ENCODE results near the gene DKC1. TPM values are rescaled to one million over a fixed set of nuclear protein-coding genes. Genes with fewer than 3 reads are reported as not detected.

Gene DKC1
- total RNA-seq, 1 donor from 2014 or later = 62.7 TPM

GRCh38 chrX:154719132-154719675 lies 43.5 kb upstream of the DKC1 start:
- H3K36me3 Mint-ChIP-seq = no peaks in the 10 kb centered on the region
- TF ChIP-seq CTCF (conservative IDR thresholded peaks at IDR 0.05) = no peak
- peaks cover 4% of the 10 kb centered on the region for H3K27me3 Mint-ChIP-seq
- DNase-seq (ENCODE audit: extremely low spot score, unreplicated experiment) = no peak
- no peaks in the 10 kb centered on the region for H3K4me1 Mint-ChIP-seq (ENCODE audit: unreplicated experiment)
- H3K27ac Mint-ChIP-seq = no peak overlapping the region
- no peak overlapping the region for H3K4me3 Mint-ChIP-seq
- no peaks in the 10 kb centered on the region for H3K9me3 Mint-ChIP-seq

- H3K9me3 Mint-ChIP-seq = no peaks in the 10 kb centered on the region
- H3K36me3 Mint-ChIP-seq = no peaks in the 10 kb centered on the region
- no peak overlapping the region for H3K4me3 Mint-ChIP-seq
Observed at GRCh38 chrX:154720067-154720466, 42.6 kb upstream of the DKC1 start.

GRCh38 chrX:154721155-154721554 lies 41.5 kb upstream of the DKC1 start:
- DNase-seq (ENCODE audit: extremely low spot score, unreplicated experiment) = no peak
- H3K4me1 Mint-ChIP-seq (ENCODE audit: unreplicated experiment) = no peaks in the 10 kb centered on the region
- H3K9me3 Mint-ChIP-seq = no peaks in the 10 kb centered on the region
- H3K27me3 Mint-ChIP-seq = no peaks in the 10 kb centered on the region
- H3K4me3 Mint-ChIP-seq = no peak overlapping the region
- no peak overlapping the region for H3K27ac Mint-ChIP-seq
- H3K36me3 Mint-ChIP-seq = no peaks in the 10 kb centered on the region
- no peak for TF ChIP-seq CTCF (conservative IDR thresholded peaks at IDR 0.05)

More at GRCh38 chrX:154720067-154720466, 42.6 kb upstream of the DKC1 start:
- Mint-ChIP-seq H3K4me1 (ENCODE audit: unreplicated experiment) (no peaks in the 10 kb centered on the region), H3K27me3 (peaks cover 1% of the 10 kb centered on the region), H3K27ac (no peak overlapping the region)
- TF ChIP-seq CTCF (conservative IDR thresholded peaks at IDR 0.05) = no peak
- no peak for DNase-seq (ENCODE audit: extremely low spot score, unreplicated experiment)

GRCh38 chrX:154724993-154725756 lies 37.5 kb upstream of the DKC1 start:
- Mint-ChIP-seq H3K27me3 (no peaks in the 10 kb centered on the region), H3K27ac (no peak overlapping the region), H3K4me1 (ENCODE audit: unreplicated experiment) (no peaks in the 10 kb centered on the region), H3K4me3 (no peak overlapping the region), H3K36me3 (no peaks in the 10 kb centered on the region), H3K9me3 (no peaks in the 10 kb centered on the region)
- no peak for DNase-seq (ENCODE audit: extremely low spot score, unreplicated experiment)
- TF ChIP-seq CTCF (conservative IDR thresholded peaks at IDR 0.05) = no peak

GRCh38 chrX:154727418-154727817 lies 35.2 kb upstream of the DKC1 start:
- Mint-ChIP-seq H3K4me1 (ENCODE audit: unreplicated experiment) (no peaks in the 10 kb centered on the region), H3K9me3 (no peaks in the 10 kb centered on the region), H3K27ac (no peak overlapping the region)

More at GRCh38 chrX:154727418-154727817, 35.2 kb upstream of the DKC1 start:
- no peak for DNase-seq (ENCODE audit: extremely low spot score, unreplicated experiment)
- H3K36me3 Mint-ChIP-seq = no peaks in the 10 kb centered on the region
- TF ChIP-seq CTCF (conservative IDR thresholded peaks at IDR 0.05) = no peak
- no peaks in the 10 kb centered on the region for H3K27me3 Mint-ChIP-seq
- H3K4me3 Mint-ChIP-seq = no peak overlapping the region
